ENCODE data around the gene IL15. TPM values are rescaled to one million over a fixed set of nuclear protein-coding genes. Genes with fewer than 3 reads are reported as not detected.

The IL15 gene
- total RNA-seq, 1 donor from 2014 or later = not detected

GRCh38 chr4:141652161-141652778, 15.9 kb downstream of the IL15 start:
- Mint-ChIP-seq H3K4me1 (ENCODE audit: low read depth, unreplicated experiment) (no peaks in the 10 kb centered on the region), H3K27me3 (ENCODE audit: unreplicated experiment) (no peaks in the 10 kb centered on the region), H3K4me3 (ENCODE audit: unreplicated experiment) (no peak overlapping the region), H3K9me3 (ENCODE audit: unreplicated experiment) (no peaks in the 10 kb centered on the region), H3K27ac (ENCODE audit: unreplicated experiment) (no peak overlapping the region), H3K36me3 (ENCODE audit: unreplicated experiment) (no peaks in the 10 kb centered on the region)
- TF ChIP-seq CTCF (IDR thresholded peaks at IDR 0.05; ENCODE audit: partially characterized antibody, unreplicated experiment) = no peak
- no peak for DNase-seq

GRCh38 chr4:141654098-141654497, 17.7 kb downstream of the IL15 start:
- TF ChIP-seq CTCF (IDR thresholded peaks at IDR 0.05; ENCODE audit: partially characterized antibody, unreplicated experiment) = no peak
- Mint-ChIP-seq H3K9me3 (ENCODE audit: unreplicated experiment) (no peaks in the 10 kb centered on the region), H3K4me1 (ENCODE audit: low read depth, unreplicated experiment) (no peaks in the 10 kb centered on the region), H3K4me3 (ENCODE audit: unreplicated experiment) (no peak overlapping the region), H3K27me3 (ENCODE audit: unreplicated experiment) (no peaks in the 10 kb centered on the region), H3K27ac (ENCODE audit: unreplicated experiment) (no peak overlapping the region), H3K36me3 (ENCODE audit: unreplicated experiment) (no peaks in the 10 kb centered on the region)
- DNase-seq = no peak

GRCh38 chr4:141656031-141656430, 19.6 kb downstream of the IL15 start:
- TF ChIP-seq CTCF (IDR thresholded peaks at IDR 0.05; ENCODE audit: partially characterized antibody, unreplicated experiment) = no peak
- no peaks in the 10 kb centered on the region for H3K27me3 Mint-ChIP-seq (ENCODE audit: unreplicated experiment)
- H3K4me1 Mint-ChIP-seq (ENCODE audit: low read depth, unreplicated experiment) = no peaks in the 10 kb centered on the region
- DNase-seq = no peak
- H3K27ac Mint-ChIP-seq (ENCODE audit: unreplicated experiment) = no peak overlapping the region
- no peaks in the 10 kb centered on the region for H3K36me3 Mint-ChIP-seq (ENCODE audit: unreplicated experiment)
- no peaks in the 10 kb centered on the region for H3K9me3 Mint-ChIP-seq (ENCODE audit: unreplicated experiment)
- H3K4me3 Mint-ChIP-seq (ENCODE audit: unreplicated experiment) = no peak overlapping the region

GRCh38 chr4:141657550-141658250, 21.3 kb downstream of the IL15 start:
- DNase-seq = no peak
- Mint-ChIP-seq H3K9me3 (ENCODE audit: unreplicated experiment) (no peaks in the 10 kb centered on the region), H3K4me1 (ENCODE audit: low read depth, unreplicated experiment) (no peaks in the 10 kb centered on the region), H3K4me3 (ENCODE audit: unreplicated experiment) (no peak overlapping the region), H3K27me3 (ENCODE audit: unreplicated experiment) (no peaks in the 10 kb centered on the region), H3K36me3 (ENCODE audit: unreplicated experiment) (no peaks in the 10 kb centered on the region), H3K27ac (ENCODE audit: unreplicated experiment) (no peak overlapping the region)
- no peak for TF ChIP-seq CTCF (IDR thresholded peaks at IDR 0.05; ENCODE audit: partially characterized antibody, unreplicated experiment)

GRCh38 chr4:141658309-141658708, 21.9 kb downstream of the IL15 start:
- no peaks in the 10 kb centered on the region for H3K36me3 Mint-ChIP-seq (ENCODE audit: unreplicated experiment)
- no peak overlapping the region for H3K4me3 Mint-ChIP-seq (ENCODE audit: unreplicated experiment)
- H3K9me3 Mint-ChIP-seq (ENCODE audit: unreplicated experiment) = no peaks in the 10 kb centered on the region
- DNase-seq = no peak
- no peak overlapping the region for H3K27ac Mint-ChIP-seq (ENCODE audit: unreplicated experiment)
- no peaks in the 10 kb centered on the region for H3K27me3 Mint-ChIP-seq (ENCODE audit: unreplicated experiment)
- no peak for TF ChIP-seq CTCF (IDR thresholded peaks at IDR 0.05; ENCODE audit: partially characterized antibody, unreplicated experiment)
- H3K4me1 Mint-ChIP-seq (ENCODE audit: low read depth, unreplicated experiment) = no peaks in the 10 kb centered on the region
